Stimulated activated CD4-positive, alpha-beta T cell treated with anti-CD3 and anti-CD28 coated beads, Interleukin-4, amount 100 ng/mL, for 4 hours (primary cell): ENCODE measurements around the gene RRAS.
"Not testable (repeated sequence)": the region's sequence is repeated elsewhere in the genome, so short reads cannot be mapped to it uniquely, and the experiment has no call there.

Source experiments
- DNase-seq, 2 experiments: peaks; one replicate each; pipeline ENCODE4 v3.0.0-alpha.2; 2020

The RRAS gene

GRCh38 chr19:49652551-49653465, 12.9 kb upstream of the RRAS start:
- no peak for DNase-seq

DNA sequence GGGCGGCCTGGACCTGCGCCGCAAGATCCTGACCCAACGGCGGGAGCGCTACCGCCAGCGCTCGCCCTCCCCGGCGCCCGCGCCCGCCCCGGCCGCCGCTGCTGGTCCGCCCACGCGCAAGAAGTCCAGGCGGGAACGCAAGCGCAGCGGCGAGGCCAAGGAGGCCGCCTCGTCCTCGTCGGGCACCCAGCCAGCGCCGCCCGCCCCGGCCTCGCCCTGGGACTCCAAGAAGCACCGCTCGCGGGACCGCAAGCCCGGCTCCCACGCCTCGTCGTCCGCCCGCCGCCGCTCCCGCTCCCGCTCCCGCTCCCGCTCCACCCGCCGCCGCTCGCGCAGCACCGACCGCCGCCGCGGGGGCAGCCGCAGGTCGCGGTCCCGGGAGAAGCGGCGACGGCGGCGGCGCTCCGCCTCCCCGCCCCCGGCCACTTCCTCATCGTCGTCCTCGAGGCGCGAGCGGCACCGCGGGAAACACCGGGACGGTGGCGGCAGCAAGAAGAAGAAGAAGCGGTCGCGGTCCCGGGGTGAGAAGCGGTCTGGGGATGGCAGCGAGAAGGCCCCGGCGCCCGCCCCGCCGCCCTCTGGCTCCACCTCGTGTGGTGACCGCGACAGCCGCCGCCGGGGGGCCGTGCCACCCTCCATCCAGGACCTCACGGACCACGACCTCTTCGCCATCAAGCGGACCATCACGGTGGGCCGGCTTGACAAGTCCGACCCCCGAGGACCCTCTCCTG, 12.0 kb upstream of the RRAS start:
- no peak for DNase-seq

GRCh38 chr19:49651029-49651819, 11.3 kb upstream of the RRAS start:
- no peak for DNase-seq

DNA sequence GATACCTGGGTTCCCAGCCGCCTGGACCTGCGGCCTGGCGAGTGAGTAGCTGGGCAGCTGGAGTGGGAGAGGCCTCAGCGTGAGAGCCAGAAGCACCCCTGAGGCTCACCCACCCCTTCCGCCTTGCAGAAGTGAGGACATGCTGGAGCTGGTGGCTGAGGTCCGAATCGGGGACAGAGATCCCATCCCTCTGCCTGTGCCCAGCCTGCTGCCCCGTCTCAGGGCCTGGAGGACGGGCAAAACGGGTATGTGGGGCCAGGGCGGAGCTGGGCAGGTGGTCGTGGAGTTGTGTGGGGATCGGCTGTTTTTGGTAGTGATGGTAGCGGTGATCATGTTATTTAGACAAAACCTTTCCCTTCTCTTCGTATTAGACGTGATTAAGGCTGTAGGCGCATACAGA, 6.6 kb upstream of the RRAS start:
- no peak for DNase-seq

DNA sequence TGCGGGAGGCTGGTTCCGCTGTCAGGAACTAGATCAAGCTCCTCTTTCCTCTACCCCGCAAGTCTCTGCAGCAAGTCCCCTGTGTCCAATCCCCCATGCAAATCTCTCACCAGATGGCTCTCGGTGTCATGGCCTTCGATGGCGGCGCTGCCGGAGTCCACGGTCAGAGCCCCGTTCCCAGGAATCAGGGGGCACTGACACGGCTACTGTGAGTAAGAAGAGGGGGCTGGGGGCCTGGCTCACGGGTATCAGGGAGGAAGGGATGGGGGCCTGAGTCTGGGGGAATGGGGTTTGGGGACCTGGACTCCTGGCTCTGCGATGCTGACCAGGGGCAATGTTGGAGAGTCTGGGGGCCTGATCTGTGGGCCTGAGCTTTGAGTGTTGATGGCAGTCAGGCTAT, 6.1 kb upstream of the RRAS start:
- no peak for DNase-seq

GRCh38 chr19:49645592-49645991, 5.6 kb upstream of the RRAS start:
- no peak for DNase-seq

DNA sequence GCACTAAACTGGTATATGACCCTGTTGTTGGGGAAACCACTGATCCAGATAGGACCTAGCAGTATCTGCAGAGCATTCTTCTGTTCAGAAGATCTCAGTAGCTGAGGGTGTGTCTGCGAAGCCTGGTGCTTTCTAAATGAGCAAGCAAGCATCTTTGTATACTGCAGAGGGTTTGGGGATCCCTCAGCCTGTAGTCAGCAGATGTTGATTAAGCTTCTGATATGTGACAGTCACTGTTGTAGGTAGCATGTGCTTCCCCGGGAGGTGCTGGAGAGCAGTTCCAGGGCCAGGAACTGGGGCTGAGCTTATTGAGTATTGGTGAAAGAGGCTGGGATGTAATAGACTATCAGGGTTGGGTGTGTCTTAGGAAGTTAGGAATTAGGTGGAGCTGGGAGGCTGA, 3.5 kb upstream of the RRAS start:
- DNase-seq = no peak

- no peak for DNase-seq
Measured at GRCh38 chr19:49642492-49643035, 2.6 kb upstream of the RRAS start.

DNA sequence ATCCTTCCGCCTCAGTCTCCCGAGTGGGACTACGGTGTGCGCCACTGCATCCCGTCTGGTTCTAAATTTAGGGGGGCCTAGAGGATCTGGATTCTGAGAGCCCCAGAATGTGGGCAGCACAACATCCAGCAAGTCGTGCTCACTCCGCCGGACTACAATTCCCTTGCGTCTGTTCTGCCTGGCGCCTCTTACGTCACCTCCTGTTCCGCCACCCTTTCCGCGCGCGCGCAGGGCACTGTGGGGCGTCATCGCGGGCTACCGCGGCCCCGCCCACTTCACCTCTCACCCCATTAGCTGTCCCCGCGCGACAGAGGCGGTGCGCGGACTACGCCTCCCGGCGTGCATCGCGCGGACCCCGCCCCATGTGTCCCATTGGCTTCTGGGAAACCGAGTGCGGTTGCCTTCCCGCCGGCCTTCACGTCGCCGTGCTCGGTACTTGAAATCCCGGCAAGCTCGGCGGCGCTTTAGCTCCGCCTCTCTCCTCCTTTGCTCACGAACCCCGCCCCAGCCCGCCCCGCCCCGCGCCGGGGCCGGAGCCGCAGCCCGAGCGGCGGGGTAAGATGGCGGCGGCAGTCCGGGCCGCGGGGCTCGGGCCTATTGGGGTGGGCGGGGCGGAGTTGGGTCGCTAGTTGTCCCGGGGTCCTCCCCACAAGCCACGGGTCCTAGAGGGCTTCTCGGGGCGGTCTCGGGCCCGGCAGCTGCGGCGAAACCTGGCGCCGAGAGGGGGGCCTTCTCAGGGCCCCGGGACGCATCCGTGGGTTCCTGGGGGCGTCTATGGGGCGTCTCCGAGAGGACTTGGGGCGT, 1.9 kb upstream of the RRAS start, which contains the start of gene SCAF1:
Gene SCAF1, plus strand, starts transcription at position 522 of the 804 bp plus-strand sequence. CDS start 2,818 bp downstream, outside the sequence.
- peak; percentile 98 to 99 for DNase-seq

DNA sequence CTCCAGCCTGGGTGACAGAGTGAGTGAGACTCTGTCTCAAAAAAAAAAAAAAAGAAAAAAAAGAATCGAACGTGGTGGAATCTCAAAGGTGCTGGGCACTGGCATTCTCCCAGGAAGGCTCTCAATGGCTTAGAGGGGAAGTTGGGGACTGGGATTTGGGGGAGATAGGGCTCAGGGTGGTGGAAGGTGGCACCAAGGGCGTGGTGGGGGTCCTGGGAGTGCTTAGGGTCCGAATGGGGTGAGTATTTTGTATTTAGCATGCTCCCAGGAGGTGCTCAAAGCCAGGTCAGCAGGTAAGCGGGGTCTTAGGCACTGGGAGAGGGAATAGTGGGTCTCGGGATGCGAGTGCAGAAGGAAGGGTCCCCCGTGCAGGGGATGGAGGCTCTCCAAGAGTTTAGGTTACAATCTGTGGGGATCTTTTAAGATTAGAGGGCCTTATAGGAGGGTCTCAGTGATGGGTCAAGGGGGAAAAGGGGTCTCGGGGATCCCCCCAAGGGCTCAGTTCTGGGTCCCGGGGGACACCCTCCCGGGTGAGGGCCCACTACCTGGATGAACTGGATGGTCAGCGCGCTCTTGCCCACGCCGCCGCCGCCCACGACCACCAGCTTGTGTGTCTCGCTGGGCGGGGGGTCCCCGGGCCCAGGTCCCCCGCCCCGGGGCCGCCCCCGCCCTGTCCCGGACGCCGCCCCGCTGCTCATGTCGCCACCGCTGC, 386 bp downstream of the RRAS start:
- DNase-seq = no peak

DNA sequence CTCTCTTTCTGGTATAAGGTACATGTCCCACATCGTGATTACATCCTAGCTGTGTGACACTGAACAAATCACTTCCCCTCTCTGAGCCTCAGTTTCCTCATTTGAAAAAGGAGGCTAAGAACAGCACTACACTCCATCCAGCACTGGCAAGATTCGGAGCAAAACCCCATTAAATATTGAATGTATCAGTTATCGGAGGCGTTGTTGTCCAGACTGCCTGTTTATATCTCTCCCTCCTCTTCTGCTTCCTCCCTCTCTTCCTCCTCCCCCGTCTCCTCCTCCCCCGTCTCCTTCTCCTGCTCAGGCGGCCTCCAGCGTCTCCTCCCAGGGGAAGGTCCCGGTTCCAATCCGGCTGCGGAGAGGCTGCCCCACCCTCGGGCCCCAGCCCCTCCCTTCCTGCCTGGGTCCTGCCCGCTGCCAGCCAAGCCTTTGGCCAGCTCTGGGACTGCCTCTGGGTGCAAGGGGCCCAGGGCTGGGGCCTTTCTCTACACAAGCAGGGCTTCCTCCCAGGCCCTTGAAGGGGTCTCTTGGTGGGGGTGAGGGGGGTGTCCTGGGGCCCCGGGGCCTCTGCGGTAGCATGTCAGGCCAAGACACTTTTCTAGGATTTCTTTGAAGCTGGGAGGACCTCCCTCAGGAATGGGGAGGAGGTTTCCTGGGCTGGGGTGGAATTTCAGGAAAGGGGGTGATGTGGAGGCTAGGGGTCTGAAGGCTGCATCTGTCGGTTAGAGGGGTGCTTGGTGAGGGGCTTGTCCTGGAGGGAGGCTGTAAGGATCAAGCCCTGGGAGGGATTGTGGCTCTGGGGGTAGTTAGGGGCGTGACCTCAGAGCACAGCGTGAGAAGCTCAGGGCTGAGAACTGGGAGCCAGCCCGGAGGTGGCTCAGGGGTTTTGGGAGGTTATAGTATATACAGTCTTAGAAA, 1.9 kb downstream of the RRAS start:
- DNase-seq = no peak

GRCh38 chr19:49636233-49636932, 3.6 kb downstream of the RRAS start:
- DNase-seq = no peak

- no peak for DNase-seq
Measured at GRCh38 chr19:49635530-49636232, 4.3 kb downstream of the RRAS start.

DNA sequence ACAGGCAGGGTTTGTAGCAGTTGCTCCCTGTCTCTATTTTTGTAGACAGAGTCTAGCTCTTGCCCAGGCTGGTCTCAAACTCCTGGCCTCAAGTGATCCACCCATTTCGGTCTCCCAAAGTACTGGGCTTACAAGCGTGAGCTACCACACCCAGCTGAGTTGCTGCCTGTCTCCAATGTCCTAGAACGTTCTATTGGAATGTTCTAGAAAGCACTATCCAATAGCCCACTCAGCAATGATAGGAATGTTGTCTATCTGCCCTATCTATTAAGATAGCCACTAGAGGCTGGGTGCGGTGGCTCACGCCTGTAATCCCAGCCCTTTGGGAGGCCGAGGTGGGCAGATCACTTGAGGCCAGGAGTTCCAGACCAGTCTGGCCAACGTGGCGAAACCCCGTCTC, 6.7 kb downstream of the RRAS start:
- DNase-seq = not testable (repeated sequence)

DNA sequence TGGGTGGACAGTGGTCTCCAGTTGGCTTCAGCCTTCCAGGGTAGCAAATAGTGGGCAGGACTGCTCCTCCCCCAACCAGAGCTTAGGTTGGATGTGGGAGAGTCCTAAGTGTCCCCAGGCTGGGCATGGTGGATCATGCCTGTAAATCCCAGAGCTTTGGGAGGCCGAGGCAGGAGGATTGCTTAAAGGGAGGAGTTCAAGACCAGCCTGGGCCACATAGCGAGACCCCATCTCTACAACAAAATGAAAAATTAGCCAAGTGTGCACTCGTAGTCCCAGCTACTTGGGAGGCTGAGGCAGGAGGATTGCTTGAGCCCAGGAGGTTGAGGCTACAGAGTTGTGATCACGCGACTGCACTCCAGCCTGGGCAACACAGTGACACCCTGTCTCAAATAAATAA, 7.4 kb downstream of the RRAS start:
- no peak for DNase-seq

DNA sequence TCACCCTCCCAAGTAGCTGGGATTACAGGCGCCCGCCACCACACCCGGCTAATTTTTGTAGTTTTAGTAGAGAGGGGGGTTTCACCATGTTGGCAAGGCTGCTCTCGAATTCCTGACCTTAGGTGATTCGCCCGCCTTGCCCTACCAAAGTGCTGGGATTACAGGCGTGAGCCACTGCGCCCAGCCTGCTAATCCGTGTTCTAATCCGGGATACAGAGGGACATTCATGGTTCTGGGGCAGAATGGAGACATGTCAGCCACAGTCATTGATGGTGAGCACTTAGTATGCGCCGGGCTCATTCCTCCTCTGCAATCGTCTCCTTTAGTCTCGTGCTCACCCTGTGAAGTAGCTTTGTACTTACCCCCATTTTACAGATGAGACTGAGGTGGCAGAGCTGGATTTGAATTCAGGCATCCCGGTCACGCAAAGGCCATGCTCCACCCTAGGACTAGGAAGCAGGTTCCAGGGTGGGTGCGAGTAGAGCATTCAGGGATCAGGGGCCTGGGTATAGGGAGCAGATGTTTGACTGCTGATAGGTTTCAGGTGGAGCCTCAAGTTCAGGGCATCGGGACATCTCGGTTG, 8.2 kb downstream of the RRAS start:
- DNase-seq = no peak

DNA sequence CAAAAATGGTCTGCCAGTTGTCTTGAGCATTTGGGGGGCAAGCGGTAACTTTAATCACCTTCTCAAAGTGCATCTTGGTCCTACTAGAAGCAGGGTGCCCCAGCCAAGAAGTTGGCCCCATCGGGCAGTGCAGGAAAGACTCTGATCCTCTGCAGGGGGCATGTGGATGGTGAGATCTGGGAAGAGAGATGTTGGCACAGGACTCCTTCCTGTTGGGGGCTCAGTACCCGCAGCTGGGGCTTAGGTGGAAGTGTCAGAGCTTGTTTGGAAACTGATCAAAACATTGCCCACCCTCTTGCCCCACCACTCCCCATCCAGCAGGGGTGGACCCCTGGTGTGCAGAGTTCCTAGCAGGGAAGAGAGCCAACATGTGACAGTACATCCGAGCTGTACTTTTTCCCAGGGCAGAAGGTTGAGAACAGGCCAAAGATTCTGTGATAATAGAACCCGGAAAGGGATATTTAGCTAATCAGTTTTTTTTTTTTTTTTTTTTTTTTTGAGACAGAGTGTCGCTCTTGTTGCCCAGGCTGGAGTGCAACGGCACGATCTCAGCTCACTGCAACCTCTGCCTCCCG, 8.8 kb downstream of the RRAS start:
- DNase-seq = no peak

GRCh38 chr19:49629659-49630058, 10.3 kb downstream of the RRAS start:
- no peak for DNase-seq
